Measurements from ENCODE around the gene XAGE2.

The XAGE2 gene

GRCh38 chrX:52378870-52379269 is 10.0 kb downstream of the XAGE2 start:
- DNase-seq (ENCODE audit: low spot score): no peak
- in situ Hi-C loops (cut with MboI; ENCODE audit: low pct_unique_long_range_greater_than_20kb, low sequenced_read_pairs, unreplicated experiment): no loop called here
- TF ChIP-seq, protein P1, sequence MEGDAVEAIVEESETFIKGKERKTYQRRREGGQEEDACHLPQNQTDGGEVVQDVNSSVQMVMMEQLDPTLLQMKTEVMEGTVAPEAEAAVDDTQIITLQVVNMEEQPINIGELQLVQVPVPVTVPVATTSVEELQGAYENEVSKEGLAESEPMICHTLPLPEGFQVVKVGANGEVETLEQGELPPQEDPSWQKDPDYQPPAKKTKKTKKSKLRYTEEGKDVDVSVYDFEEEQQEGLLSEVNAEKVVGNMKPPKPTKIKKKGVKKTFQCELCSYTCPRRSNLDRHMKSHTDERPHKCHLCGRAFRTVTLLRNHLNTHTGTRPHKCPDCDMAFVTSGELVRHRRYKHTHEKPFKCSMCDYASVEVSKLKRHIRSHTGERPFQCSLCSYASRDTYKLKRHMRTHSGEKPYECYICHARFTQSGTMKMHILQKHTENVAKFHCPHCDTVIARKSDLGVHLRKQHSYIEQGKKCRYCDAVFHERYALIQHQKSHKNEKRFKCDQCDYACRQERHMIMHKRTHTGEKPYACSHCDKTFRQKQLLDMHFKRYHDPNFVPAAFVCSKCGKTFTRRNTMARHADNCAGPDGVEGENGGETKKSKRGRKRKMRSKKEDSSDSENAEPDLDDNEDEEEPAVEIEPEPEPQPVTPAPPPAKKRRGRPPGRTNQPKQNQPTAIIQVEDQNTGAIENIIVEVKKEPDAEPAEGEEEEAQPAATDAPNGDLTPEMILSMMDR (IDR thresholded peaks at IDR 0.05; ENCODE audit: extremely low read depth, insufficient read depth, missing control alignments): no peak

- in situ Hi-C loops (cut with MboI; ENCODE audit: low pct_unique_long_range_greater_than_20kb, low sequenced_read_pairs, unreplicated experiment): no loop called here
- DNase-seq (ENCODE audit: low spot score): no peak
Observed at GRCh38 chrX:52380993-52381392, 12.2 kb downstream of the XAGE2 start.

DNA sequence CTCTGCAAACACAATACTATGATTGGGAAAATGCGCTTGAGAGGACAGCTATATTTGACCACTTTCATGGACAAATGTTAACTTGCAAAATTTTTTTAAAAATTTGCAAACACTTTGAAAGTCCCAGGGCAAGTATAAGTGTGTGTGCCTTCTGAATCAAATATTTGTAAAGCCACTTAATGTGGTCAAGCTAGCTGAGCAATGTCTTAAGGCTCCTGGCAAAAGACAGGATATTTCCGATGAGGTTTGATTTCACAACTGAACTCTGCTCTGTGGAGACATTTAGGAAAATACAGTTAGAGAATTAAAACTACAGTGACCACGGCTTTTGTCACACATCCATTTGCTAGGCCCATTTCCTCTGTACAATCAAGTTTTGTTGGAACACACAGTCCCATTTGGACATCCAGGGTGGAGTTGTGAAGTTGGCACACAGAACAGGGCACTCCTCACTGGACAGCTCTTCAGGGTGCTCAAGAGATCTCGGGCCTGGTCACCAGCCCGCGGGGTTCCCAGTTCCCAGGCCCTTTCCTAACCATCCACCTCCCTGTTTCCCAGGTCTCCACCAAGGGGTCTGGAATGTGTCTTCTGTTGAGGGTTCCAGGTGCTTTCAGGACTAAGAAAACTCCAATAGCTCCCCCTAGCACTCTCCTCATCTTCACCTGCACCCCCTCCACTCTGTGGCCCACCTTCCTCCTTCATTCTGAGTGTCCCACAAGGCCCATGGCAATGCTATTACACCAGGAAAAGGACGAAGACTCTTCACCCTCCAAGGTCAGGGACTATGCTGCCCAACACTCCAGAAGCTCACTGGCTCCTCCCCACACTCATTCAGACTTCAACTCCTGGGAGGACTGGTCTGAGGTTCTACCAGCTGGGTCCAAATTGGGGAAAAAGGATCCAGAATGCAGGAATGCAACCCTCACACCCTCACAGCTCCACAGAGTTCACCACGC is 41.9 kb downstream of the XAGE2 start:
- in situ Hi-C loops (cut with MboI; ENCODE audit: low pct_unique_long_range_greater_than_20kb, low sequenced_read_pairs, unreplicated experiment): loop anchor here (25.0 kb wide), 1 partner anchor 98 kb away; no protein-coding TSS in a partner anchor
- TF ChIP-seq, protein P1 (IDR thresholded peaks at IDR 0.05; ENCODE audit: extremely low read depth, insufficient read depth, missing control alignments): no peak
- no peak for DNase-seq (ENCODE audit: low spot score)

More at GRCh38 chrX:52380993-52381392, 12.2 kb downstream of the XAGE2 start:
- TF ChIP-seq, protein P1 (IDR thresholded peaks at IDR 0.05; ENCODE audit: extremely low read depth, insufficient read depth, missing control alignments): no peak

- DNase-seq (ENCODE audit: low spot score): no peak
Observed at GRCh38 chrX:52415304-52415703, 46.5 kb downstream of the XAGE2 start.

DNA sequence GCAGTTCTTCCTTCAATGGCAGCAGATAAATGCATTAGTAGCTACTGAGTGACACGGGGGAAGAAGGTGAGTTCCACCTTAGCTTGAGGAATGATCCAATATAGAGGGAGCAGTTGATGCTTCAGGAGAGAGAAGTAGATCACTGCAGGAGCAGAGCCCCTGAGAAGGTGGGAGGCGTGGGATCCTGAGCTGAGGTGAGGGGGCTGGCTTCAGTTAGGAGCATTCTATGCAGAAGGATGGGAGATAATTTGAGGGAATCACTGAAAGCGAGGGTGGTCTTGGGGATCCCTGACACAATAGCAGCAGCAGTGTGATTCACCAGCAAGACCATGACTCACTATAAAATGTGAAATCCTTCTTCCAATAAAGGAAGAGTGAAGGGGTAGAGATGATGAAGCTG is 48.0 kb downstream of the XAGE2 start:
- in situ Hi-C loops (cut with MboI; ENCODE audit: low pct_unique_long_range_greater_than_20kb, low sequenced_read_pairs, unreplicated experiment): loop anchor here (25.0 kb wide), 1 partner anchor 105 kb away; no protein-coding TSS in a partner anchor
- TF ChIP-seq, protein P1 (IDR thresholded peaks at IDR 0.05; ENCODE audit: extremely low read depth, insufficient read depth, missing control alignments): no peak
- DNase-seq (ENCODE audit: low spot score): no peak

More at GRCh38 chrX:52415304-52415703, 46.5 kb downstream of the XAGE2 start:
- in situ Hi-C loops (cut with MboI; ENCODE audit: low pct_unique_long_range_greater_than_20kb, low sequenced_read_pairs, unreplicated experiment): loop anchor here (25.0 kb wide), 1 partner anchor 103 kb away; no protein-coding TSS in a partner anchor
- TF ChIP-seq, protein P1 (IDR thresholded peaks at IDR 0.05; ENCODE audit: extremely low read depth, insufficient read depth, missing control alignments): no peak

- DNase-seq (ENCODE audit: low spot score): no peak
- TF ChIP-seq, protein P1 (IDR thresholded peaks at IDR 0.05; ENCODE audit: extremely low read depth, insufficient read depth, missing control alignments): no peak
- in situ Hi-C loops (cut with MboI; ENCODE audit: low pct_unique_long_range_greater_than_20kb, low sequenced_read_pairs, unreplicated experiment): loop anchor here (25.0 kb wide), 1 partner anchor 109 kb away; no protein-coding TSS in a partner anchor
Observed at GRCh38 chrX:52420824-52421443, 52.1 kb downstream of the XAGE2 start.

Data from GM13977 (cell line).